ENCODE data around the gene LRP1. TPM values are rescaled to one million over a fixed set of nuclear protein-coding genes. Genes with fewer than 3 reads are reported as not detected.

Gene LRP1
- 93.4 and 95.7 TPM in 2 replicates for total RNA-seq
- long read RNA-seq, partial matches to known transcripts: 2 of 2 reads
- long read RNA-seq, other reads (novel, unspliced or antisense): 0 of 2 reads

GRCh38 chr12:57127726-57128518 lies at the start of gene LRP1:
Gene LRP1, plus strand, starts transcription at chr12:57128483. Its CDS starts 482 bp downstream, at chr12:57128965.
- Mint-ChIP-seq H3K27me3 (peaks cover 21% of the 10 kb centered on the region), H3K9me3 (ENCODE audit: low read depth) (no peaks in the 10 kb centered on the region), H3K4me1 (ENCODE audit: low read depth) (peaks cover 36% of the 10 kb centered on the region), H3K27ac (peak within 1 kb of the TSS; percentile 98), H3K36me3 (ENCODE audit: insufficient read depth) (no peaks in the 10 kb centered on the region), H3K4me3 (ENCODE audit: low read depth) (peak within 1 kb of the TSS; percentile 89)
- TF ChIP-seq CTCF (IDR thresholded peaks at IDR 0.05; ENCODE audit: unreplicated experiment): no peak
- DNase-seq (ENCODE audit: low spot score, unreplicated experiment): peak; percentile 67

- DNase-seq (ENCODE audit: low spot score, unreplicated experiment): peak; percentile 90
- H3K27ac Mint-ChIP-seq: peak within 1 kb of the TSS; percentile 95
- H3K27me3 Mint-ChIP-seq: no peaks in the 10 kb centered on the region
- peak within 1 kb of the TSS; percentile 98 for H3K4me3 Mint-ChIP-seq (ENCODE audit: low read depth)
- no peaks in the 10 kb centered on the region for H3K36me3 Mint-ChIP-seq (ENCODE audit: insufficient read depth)
- H3K4me1 Mint-ChIP-seq (ENCODE audit: low read depth): peaks cover 7% of the 10 kb centered on the region
- H3K9me3 Mint-ChIP-seq (ENCODE audit: low read depth): no peaks in the 10 kb centered on the region
- TF ChIP-seq CTCF (IDR thresholded peaks at IDR 0.05; ENCODE audit: unreplicated experiment): no peak
These were observed 49.5 kb upstream of the LRP1 start, which contains the start of gene NEMP1 for GRCh38 chr12:57078519-57079404. Gene NEMP1, minus strand, starts transcription at chr12:57078791. Its CDS starts 46 bp downstream, at chr12:57078745.

GRCh38 chr12:57079821-57080220 lies 48.5 kb upstream of the LRP1 start:
- DNase-seq (ENCODE audit: low spot score, unreplicated experiment): no peak
- no peak overlapping the region for H3K4me3 Mint-ChIP-seq (ENCODE audit: low read depth)
- no peaks in the 10 kb centered on the region for H3K36me3 Mint-ChIP-seq (ENCODE audit: insufficient read depth)
- no peaks in the 10 kb centered on the region for H3K27me3 Mint-ChIP-seq
- H3K4me1 Mint-ChIP-seq (ENCODE audit: low read depth): peaks cover 7% of the 10 kb centered on the region
- H3K9me3 Mint-ChIP-seq (ENCODE audit: low read depth): no peaks in the 10 kb centered on the region
- H3K27ac Mint-ChIP-seq: no peak overlapping the region
- TF ChIP-seq CTCF (IDR thresholded peaks at IDR 0.05; ENCODE audit: unreplicated experiment): no peak

GRCh38 chr12:57080855-57081254 lies 47.4 kb upstream of the LRP1 start:
- H3K4me3 Mint-ChIP-seq (ENCODE audit: low read depth): no peak overlapping the region
- DNase-seq (ENCODE audit: low spot score, unreplicated experiment): no peak
- no peak overlapping the region for H3K27ac Mint-ChIP-seq
- H3K9me3 Mint-ChIP-seq (ENCODE audit: low read depth): no peaks in the 10 kb centered on the region
- H3K4me1 Mint-ChIP-seq (ENCODE audit: low read depth): peaks cover 17% of the 10 kb centered on the region
- no peaks in the 10 kb centered on the region for H3K27me3 Mint-ChIP-seq
- no peaks in the 10 kb centered on the region for H3K36me3 Mint-ChIP-seq (ENCODE audit: insufficient read depth)
- TF ChIP-seq CTCF (IDR thresholded peaks at IDR 0.05; ENCODE audit: unreplicated experiment): no peak

GRCh38 chr12:57085999-57086492 lies 42.2 kb upstream of the LRP1 start:
- Mint-ChIP-seq H3K27me3 (no peaks in the 10 kb centered on the region), H3K36me3 (ENCODE audit: insufficient read depth) (peaks cover 2% of the 10 kb centered on the region), H3K4me1 (ENCODE audit: low read depth) (peaks cover 33% of the 10 kb centered on the region), H3K27ac (peak overlapping the region; percentile 92), H3K4me3 (ENCODE audit: low read depth) (peak overlapping the region; percentile 86), H3K9me3 (ENCODE audit: low read depth) (no peaks in the 10 kb centered on the region)
- DNase-seq (ENCODE audit: low spot score, unreplicated experiment): no peak
- no peak for TF ChIP-seq CTCF (IDR thresholded peaks at IDR 0.05; ENCODE audit: unreplicated experiment)
